HCT116 (cell line): ENCODE results near the gene UBTF. TPM values are rescaled to one million over a fixed set of nuclear protein-coding genes. Genes with fewer than 3 reads are reported as not detected.

Experiments used
- ATAC-seq: fragments of 200-7000 bp; cut with Tn5 transposase; 2 replicates; pipeline ENCODE4 v1.9.1; 2020; ENCODE audit warnings: mild to moderate bottlenecking, moderate library complexity
- BruUV-seq: library from RNA; stranded (reverse); fragments of 400-500 nt; replicated peaks from 2 replicates; lab custom pipeline; 2021; lab: Mats Ljungman, UMichigan
- CTCF ChIA-PET: fragments of 300-600 bp; sonication (Branson Sonifier 250); formaldehyde crosslinking; loops from one replicate; lab custom pipeline; 2021; ENCODE audit warnings: antibody characterized with exemption; lab: Charles Lee
- POLR2A ChIA-PET: fragments of 300-600, 350-600 bp; sonication (Branson Sonifier 250); formaldehyde crosslinking; loops from one replicate; lab custom pipeline; 2021; ENCODE audit warnings: antibody characterized with exemption; lab: Charles Lee
- RAD21 ChIA-PET, 2 experiments: fragments of 300-600 bp; sonication (Branson Sonifier 250); formaldehyde crosslinking; loops; one replicate each; lab custom pipeline; 2023; ENCODE audit warnings: low total read pairs in 2 of 2; ENCODE audit not compliant: uncharacterized antibody in 2 of 2, unreplicated experiment in 2 of 2, low non-redundant PET in 1 of 2; lab: Charles Lee
- DNase-seq: peaks from one replicate; pipeline ENCODE4 v3.0.0-alpha.2; 2010; ENCODE audit warnings: low read depth, low spot score
- H2AFZ ChIP-seq: fragments of 200-600 bp; shearing (Covaris generic), sonication (generic); 2 replicates; pipeline ENCODE4 v1.6.1; 2017; ENCODE audit warnings: low read depth, mixed run types, mixed read lengths, antibody characterized with exemption, low read length; ENCODE audit not compliant: poor library complexity, severe bottlenecking
- H3K27ac ChIP-seq: 2 replicates; pipeline ENCODE4 v1.5.1; 2012; ENCODE audit warnings: low read depth, low read length
- H3K27me3 ChIP-seq: fragments of 200-600 bp; sonication (generic); 2 replicates; pipeline ENCODE4 v1.6.1; 2016; ENCODE audit warnings: mixed run types, low read length, mixed read lengths; ENCODE audit not compliant: insufficient read depth
- H3K36me3 ChIP-seq, 2 experiments: fragments of 200-500 bp in 1 of 2; fragments of 200-600 bp in 1 of 2; sonication (Bioruptor generic) in 1 of 2; sonication (generic) in 1 of 2; 2 replicates each; pipeline versions ENCODE4 v1.5.1 to v1.6.1; 2014 to 2016; ENCODE audit warnings: low read length in 2 of 2, inconsistent platforms in 1 of 2, mixed read lengths in 1 of 2, mixed run types in 1 of 2; ENCODE audit not compliant: insufficient read depth in 2 of 2, control insufficient read depth in 1 of 2
- H3K4me1 ChIP-seq, 2 experiments: fragments of 200-600 bp in 1 of 2; sonication (generic) in 1 of 2; 2 replicates each; pipeline versions ENCODE4 v1.5.1 to v1.6.1; 2012 to 2017; ENCODE audit warnings: low read length in 2 of 2, inconsistent platforms in 1 of 2, mild to moderate bottlenecking in 1 of 2, mixed read lengths in 1 of 2, mixed run types in 1 of 2, moderate library complexity in 1 of 2; ENCODE audit not compliant: insufficient read depth in 2 of 2, control insufficient read depth in 1 of 2
- H3K4me2 ChIP-seq: fragments of 200-600 bp; sonication (generic); 2 replicates; pipeline ENCODE4 v1.6.1; 2017; ENCODE audit warnings: mixed run types, low read length, mixed read lengths
- H3K4me3 ChIP-seq, 2 experiments: fragments of 200-600 bp in 1 of 2; sonication (generic) in 1 of 2; replicated peaks in 1 of 2; 2 replicates each; pipeline ENCODE4 v1.5.1; 2011 to 2016; ENCODE audit warnings: low read length in 2 of 2, control low read depth in 1 of 2, low read depth in 1 of 2, mild to moderate bottlenecking in 1 of 2, mixed read lengths in 1 of 2, mixed run types in 1 of 2
- H3K79me2 ChIP-seq: fragments of 200-600 bp; sonication (generic); 2 replicates; pipeline ENCODE4 v1.6.1; 2017; ENCODE audit warnings: mild to moderate bottlenecking, mixed run types, low read length, moderate library complexity, mixed read lengths; ENCODE audit not compliant: insufficient read depth
- H3K9ac ChIP-seq: fragments of 200-600 bp; sonication (generic); 2 replicates; pipeline ENCODE4 v1.6.1; 2016; ENCODE audit warnings: low read length, mixed read lengths
- H3K9me2 ChIP-seq: fragments of 200-600 bp; sonication (generic), shearing (Covaris generic); 2 replicates; pipeline ENCODE4 v1.6.1; 2017; ENCODE audit warnings: mixed run types, mild to moderate bottlenecking, moderate library complexity; ENCODE audit not compliant: insufficient read depth
- H3K9me3 ChIP-seq, 2 experiments: fragments of 200-500 bp in 1 of 2; fragments of 200-600 bp in 1 of 2; sonication (Bioruptor generic) in 1 of 2; sonication (generic) in 1 of 2; 2 replicates each; pipeline ENCODE4 v1.6.1; 2014 to 2017; ENCODE audit warnings: low read length in 2 of 2, mixed read lengths in 2 of 2, inconsistent platforms in 1 of 2, low read depth in 1 of 2, mild to moderate bottlenecking in 1 of 2, mixed run types in 1 of 2, moderate library complexity in 1 of 2; ENCODE audit not compliant: control insufficient read depth in 1 of 2, insufficient read depth in 1 of 2
- H4K20me1 ChIP-seq: fragments of 200-600 bp; sonication (generic), shearing (Covaris generic); 2 replicates; pipeline ENCODE4 v1.6.1; 2017; ENCODE audit warnings: mixed run types, mild to moderate bottlenecking, moderate library complexity; ENCODE audit not compliant: insufficient read depth
- CBX3 ChIP-seq: IDR thresholded peaks from 2 replicates; pipeline ENCODE4 v1.6.1; 2012; ENCODE audit warnings: low read depth
- EGR1 ChIP-seq: IDR thresholded peaks from 2 replicates; pipeline ENCODE4 v1.6.1; 2012; ENCODE audit warnings: low read depth
- JUND ChIP-seq: IDR thresholded peaks from 2 replicates; pipeline ENCODE4 v1.6.1; 2012
- MAX ChIP-seq: IDR thresholded peaks from 2 replicates; pipeline ENCODE4 v1.6.1; 2012
- POLR2AphosphoS5 ChIP-seq: IDR thresholded peaks from 2 replicates; pipeline ENCODE4 v1.6.1; 2011; ENCODE audit warnings: mild to moderate bottlenecking, low read depth, low read length, moderate library complexity
- RAD21 ChIP-seq: IDR thresholded peaks from 2 replicates; pipeline ENCODE4 v1.6.1; 2012; ENCODE audit warnings: low read depth, mild to moderate bottlenecking
- SRF ChIP-seq: IDR thresholded peaks from 2 replicates; pipeline ENCODE4 v1.6.1; 2012; ENCODE audit warnings: low read depth
- TCF7L2 ChIP-seq: IDR thresholded peaks from 2 replicates; pipeline ENCODE4 v1.7.0; 2011; ENCODE audit warnings: borderline replicate concordance, inconsistent platforms; ENCODE audit not compliant: insufficient read depth, insufficient read length; ENCODE audit errors: extremely low read depth
- ZFX ChIP-seq: fragments of 450-650 bp; IDR thresholded peaks from 2 replicates; pipeline ENCODE4 v1.6.1; 2017
- intact Hi-C: fragments of 100-400 bp; cut with micrococcal nuclease; formaldehyde crosslinking; loops from 2 replicates; pipeline ENCODE4 v1.10.0; 2022
- total RNA-seq: library from RNA; stranded (reverse); gene quantifications from one replicate; pipeline ENCODE4 v1.2.1, GENCODE V29; 2021; ENCODE audit not compliant: unreplicated experiment

The UBTF gene
- total RNA-seq, 1 experiment from 2014 or later = 84.3 TPM

- no peak overlapping the region for H2AFZ ChIP-seq
- no TSS peak for BruUV-seq
- H3K4me1 ChIP-seq = peaks cover 4 to 15% of the 10 kb centered on the region in 2 experiments; a peak in 3 of 4 replicates
- peaks cover 20 to 28% of the 10 kb centered on the region in 2 experiments for H3K36me3 ChIP-seq
- no peaks in the 10 kb centered on the region for H3K9me3 ChIP-seq
- ChIA-PET CTCF (no interaction called here), RAD21 (no interaction called here), POLR2A (no interaction called here)
- H3K4me3 ChIP-seq = no peak overlapping the region
- no peak overlapping the region for H3K27ac ChIP-seq
- H4K20me1 ChIP-seq = no peaks in the 10 kb centered on the region
- H3K79me2 ChIP-seq = peaks cover 13% of the 10 kb centered on the region
- no peak overlapping the region for H3K9ac ChIP-seq
- intact Hi-C loops = no loop called here
- ATAC-seq (no peak), DNase-seq (no peak)
- H3K9me2 ChIP-seq = no peaks in the 10 kb centered on the region
- no peak for TF ChIP-seq JUND
- H3K27me3 ChIP-seq = no peaks in the 10 kb centered on the region
- no peak overlapping the region for H3K4me2 ChIP-seq
Measured at GRCh38 chr17:44191369-44191768, 28.1 kb downstream of the UBTF start.

GRCh38 chr17:44190481-44190880, 29.0 kb downstream of the UBTF start:
- H3K9ac ChIP-seq = no peak overlapping the region
- H3K4me3 ChIP-seq = no peak overlapping the region
- BruUV-seq = no TSS peak
- no peaks in the 10 kb centered on the region for H3K9me2 ChIP-seq
- RAD21 ChIA-PET = no interaction called here
- H3K4me1 ChIP-seq = peaks cover 4 to 15% of the 10 kb centered on the region in 2 experiments; a peak in 3 of 4 replicates
- DNase-seq (no peak), ATAC-seq (no peak)
- no peak overlapping the region for H3K4me2 ChIP-seq
- H3K79me2 ChIP-seq = peaks cover 22% of the 10 kb centered on the region
- no peak overlapping the region for H3K27ac ChIP-seq
- H4K20me1 ChIP-seq = no peaks in the 10 kb centered on the region
- POLR2A ChIA-PET = no interaction called here
- peaks cover 15 to 20% of the 10 kb centered on the region in 2 experiments for H3K36me3 ChIP-seq
- intact Hi-C loops = no loop called here
- H3K9me3 ChIP-seq = no peaks in the 10 kb centered on the region
- CTCF ChIA-PET = no interaction called here
- H3K27me3 ChIP-seq = no peaks in the 10 kb centered on the region
- TF ChIP-seq TCF7L2 = no peak
- no peak for TF ChIP-seq MAX
- TF ChIP-seq CBX3 = no peak
- TF ChIP-seq RAD21 = no peak
- TF ChIP-seq ZFX = no peak
- no peak for TF ChIP-seq POLR2AphosphoS5
- no peak for TF ChIP-seq EGR1
- no peak for TF ChIP-seq SRF
- H2AFZ ChIP-seq = no peak overlapping the region
